PC-3 (cell line): Measurements from ENCODE around the gene CAMK2B. TPM values are rescaled to one million over a fixed set of nuclear protein-coding genes. Genes with fewer than 3 reads are reported as not detected.

Source experiments
- ATAC-seq: fragments of 200-7000 bp; cut with Tn5 transposase; 2 replicates; pipeline ENCODE4 v1.9.1; 2020; ENCODE audit warnings: mild to moderate bottlenecking, moderate library complexity
- BruUV-seq: library from RNA; stranded (reverse); fragments of 400-500 nt; replicated peaks from 2 replicates; lab custom pipeline; 2021; lab: Mats Ljungman, UMichigan
- CTCF ChIA-PET: fragments of 300-600 bp; sonication (Branson Sonifier 250); formaldehyde crosslinking; loops from one replicate; lab custom pipeline; 2022; ENCODE audit warnings: antibody characterized with exemption; lab: Charles Lee
- POLR2A ChIA-PET: fragments of 300-600 bp; sonication (Branson Sonifier 250); formaldehyde crosslinking; loops from one replicate; lab custom pipeline; 2022; ENCODE audit warnings: antibody characterized with exemption; ENCODE audit not compliant: unreplicated experiment; lab: Charles Lee
- DNase-seq: peaks from one replicate; pipeline ENCODE4 v3.0.0-alpha.2; 2015
- H2AFZ ChIP-seq: fragments of 300-600 bp; sonication (generic); 2 replicates; pipeline ENCODE4 v1.6.0; 2016; ENCODE audit warnings: antibody characterized with exemption, low read length
- H3F3A ChIP-seq: fragments of 300-600 bp; sonication (generic); one replicate; pipeline ENCODE4 v1.6.0; 2017; ENCODE audit warnings: antibody characterized with exemption, low read length, control low read depth, mild to moderate bottlenecking; ENCODE audit not compliant: unreplicated experiment
- H3K27ac ChIP-seq: fragments of 300-600 bp; sonication (generic); 2 replicates; pipeline ENCODE4 v1.5.1; 2016; ENCODE audit warnings: mild to moderate bottlenecking, low read length
- H3K27me3 ChIP-seq: fragments of 300-600 bp; sonication (generic); 2 replicates; pipeline ENCODE4 v1.6.1; 2016; ENCODE audit warnings: low read length, mixed read lengths
- H3K36me3 ChIP-seq: fragments of 300-600 bp; sonication (generic); 2 replicates; pipeline ENCODE4 v1.6.1; 2016; ENCODE audit warnings: low read depth, mixed run types, low read length, mixed read lengths
- H3K4me1 ChIP-seq: fragments of 300-600 bp; sonication (generic); 2 replicates; pipeline ENCODE4 v1.5.1; 2016; ENCODE audit warnings: low read length; ENCODE audit not compliant: insufficient read depth
- H3K4me2 ChIP-seq: fragments of 300-600 bp; sonication (generic); 2 replicates; pipeline ENCODE4 v1.6.0; 2016; ENCODE audit warnings: low read length
- H3K4me3 ChIP-seq: fragments of 300-600 bp; sonication (generic); 2 replicates; pipeline ENCODE4 v1.5.1; 2016; ENCODE audit warnings: mild to moderate bottlenecking, low read length, mixed read lengths
- H3K79me2 ChIP-seq: fragments of 300-600 bp; sonication (generic); 2 replicates; pipeline ENCODE4 v1.6.1; 2017; ENCODE audit warnings: low read length, mixed read lengths
- H3K9ac ChIP-seq: fragments of 300-600 bp; sonication (generic); 2 replicates; pipeline ENCODE4 v1.6.0; 2016; ENCODE audit warnings: mild to moderate bottlenecking, low read length
- H3K9me2 ChIP-seq: fragments of 300-600 bp; sonication (generic); replicated peaks from 2 replicates; pipeline ENCODE4 v1.6.1; 2016; ENCODE audit warnings: mixed run types, low read length, mixed read lengths
- H3K9me3 ChIP-seq: fragments of 300-600 bp; sonication (generic); 2 replicates; pipeline ENCODE4 v1.6.1; 2016; ENCODE audit warnings: low read length, mixed read lengths
- H4K20me1 ChIP-seq: fragments of 300-600 bp; sonication (generic); 2 replicates; pipeline ENCODE4 v1.6.1; 2016; ENCODE audit warnings: low read length, mixed read lengths
- EZH2 ChIP-seq: fragments of 300-600 bp; sonication (generic); IDR thresholded peaks from one replicate; pipeline ENCODE4 v1.6.1; 2017; ENCODE audit warnings: antibody characterized with exemption, mild to moderate bottlenecking, low read length; ENCODE audit not compliant: unreplicated experiment
- EZH2phosphoT487 ChIP-seq: fragments of 300-600 bp; sonication (generic); IDR thresholded peaks from 2 replicates; pipeline ENCODE4 v1.6.1; 2018; ENCODE audit warnings: mild to moderate bottlenecking, antibody characterized with exemption, low read length, borderline replicate concordance
- intact Hi-C: fragments of 100-400 bp; cut with micrococcal nuclease; formaldehyde crosslinking; loops from 2 replicates; pipeline ENCODE4 v1.9.0; 2023
- total RNA-seq: library from RNA; depleted of rRNA; stranded (reverse); fragments of >200 nt; gene quantifications from 2 replicates; pipeline ENCODE4 v1.2.3, GENCODE V29; 2014
- TF ChIP-seq, protein P1 (sequence below): fragments of 300-600 bp; sonication (generic); conservative IDR thresholded peaks from 2 replicates; pipeline ENCODE4 v1.5.1; 2017; ENCODE audit warnings: antibody characterized with exemption, low read depth, mild to moderate bottlenecking, low read length

The CAMK2B gene
- total RNA-seq, 1 experiment from 2014 or later: 1.2 TPM

- BruUV-seq: no TSS peak
- Histone ChIP-seq H3K4me2 (no peak overlapping the region), H3K27me3 (no peaks in the 10 kb centered on the region), H3K9me2 (no peaks in the 10 kb centered on the region), H3K79me2 (no peaks in the 10 kb centered on the region), H3K27ac (no peak overlapping the region), H3F3A (no peaks in the 10 kb centered on the region), H3K9ac (no peak overlapping the region), H4K20me1 (no peaks in the 10 kb centered on the region), H2AFZ (no peak overlapping the region), H3K9me3 (no peaks in the 10 kb centered on the region), H3K4me1 (no peaks in the 10 kb centered on the region), H3K4me3 (no peak overlapping the region), H3K36me3 (no peaks in the 10 kb centered on the region)
- TF ChIP-seq EZH2 (no peak), EZH2phosphoT487 (no peak)
- TF ChIP-seq, protein P1, sequence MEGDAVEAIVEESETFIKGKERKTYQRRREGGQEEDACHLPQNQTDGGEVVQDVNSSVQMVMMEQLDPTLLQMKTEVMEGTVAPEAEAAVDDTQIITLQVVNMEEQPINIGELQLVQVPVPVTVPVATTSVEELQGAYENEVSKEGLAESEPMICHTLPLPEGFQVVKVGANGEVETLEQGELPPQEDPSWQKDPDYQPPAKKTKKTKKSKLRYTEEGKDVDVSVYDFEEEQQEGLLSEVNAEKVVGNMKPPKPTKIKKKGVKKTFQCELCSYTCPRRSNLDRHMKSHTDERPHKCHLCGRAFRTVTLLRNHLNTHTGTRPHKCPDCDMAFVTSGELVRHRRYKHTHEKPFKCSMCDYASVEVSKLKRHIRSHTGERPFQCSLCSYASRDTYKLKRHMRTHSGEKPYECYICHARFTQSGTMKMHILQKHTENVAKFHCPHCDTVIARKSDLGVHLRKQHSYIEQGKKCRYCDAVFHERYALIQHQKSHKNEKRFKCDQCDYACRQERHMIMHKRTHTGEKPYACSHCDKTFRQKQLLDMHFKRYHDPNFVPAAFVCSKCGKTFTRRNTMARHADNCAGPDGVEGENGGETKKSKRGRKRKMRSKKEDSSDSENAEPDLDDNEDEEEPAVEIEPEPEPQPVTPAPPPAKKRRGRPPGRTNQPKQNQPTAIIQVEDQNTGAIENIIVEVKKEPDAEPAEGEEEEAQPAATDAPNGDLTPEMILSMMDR: no peak
- ATAC-seq (no peak), DNase-seq (no peak)
- CTCF ChIA-PET: no interaction called here
- POLR2A ChIA-PET: no interaction called here
- intact Hi-C loops: no loop called here
These were observed 37.7 kb downstream of the CAMK2B start for GRCh38 chr7:44287488-44288380.

- H3K9ac ChIP-seq: no peak overlapping the region
- no peaks in the 10 kb centered on the region for H4K20me1 ChIP-seq
- POLR2A ChIA-PET: no interaction called here
- DNase-seq (no peak), ATAC-seq (no peak)
- BruUV-seq: no TSS peak
- no peak overlapping the region for H2AFZ ChIP-seq
- H3K9me2 ChIP-seq: no peaks in the 10 kb centered on the region
- no peaks in the 10 kb centered on the region for H3F3A ChIP-seq
- no peaks in the 10 kb centered on the region for H3K27me3 ChIP-seq
- CTCF ChIA-PET: no interaction called here
- no peak overlapping the region for H3K27ac ChIP-seq
- no peaks in the 10 kb centered on the region for H3K4me1 ChIP-seq
- no peak overlapping the region for H3K4me2 ChIP-seq
- no peak overlapping the region for H3K4me3 ChIP-seq
- no peaks in the 10 kb centered on the region for H3K9me3 ChIP-seq
- intact Hi-C loops: no loop called here
- TF ChIP-seq EZH2 (no peak), EZH2phosphoT487 (no peak)
- TF ChIP-seq, protein P1: no peak
- H3K36me3 ChIP-seq: no peaks in the 10 kb centered on the region
- no peaks in the 10 kb centered on the region for H3K79me2 ChIP-seq
These were observed 38.5 kb downstream of the CAMK2B start for GRCh38 chr7:44286618-44287487.
